GM18868 (cell line): ENCODE data around the gene PLA2G15.
A peak's percentile ranks its signal among the peaks of the same experiment; 100 is the strongest.
"Not testable (repeated sequence)": the region's sequence is repeated elsewhere in the genome, so short reads cannot be mapped to it uniquely, and the experiment has no call there.

ENCODE experiments used
- ATAC-seq: cut with Tn5 transposase; IDR thresholded peaks from one replicate; pipeline ENCODE4 v1.9.1; 2021; ENCODE audit warnings: mild to moderate bottlenecking, moderate library complexity; ENCODE audit not compliant: unreplicated experiment

PLA2G15 gene

GRCh38 chr16:68275611-68276191 is 30.5 kb downstream of the PLA2G15 start:
- ATAC-seq = peak; percentile 83

GRCh38 chr16:68276223-68276622 is 31.1 kb downstream of the PLA2G15 start:
- ATAC-seq = no peak

- ATAC-seq = no peak
Observed at GRCh38 chr16:68279726-68280558, 34.8 kb downstream of the PLA2G15 start.

GRCh38 chr16:68281368-68282063 is 36.3 kb downstream of the PLA2G15 start:
- no peak for ATAC-seq

GRCh38 chr16:68282064-68282452 is 36.9 kb downstream of the PLA2G15 start:
- no peak for ATAC-seq

GRCh38 chr16:68283346-68283745 is 38.2 kb downstream of the PLA2G15 start:
- ATAC-seq = no peak

GRCh38 chr16:68283801-68284598 is 38.8 kb downstream of the PLA2G15 start:
- ATAC-seq = no peak

GRCh38 chr16:68284847-68285246 is 39.7 kb downstream of the PLA2G15 start:
- ATAC-seq = peak; percentile 49

GRCh38 chr16:68285683-68286082 is 40.5 kb downstream of the PLA2G15 start:
- no peak for ATAC-seq

- no peak for ATAC-seq
Observed at GRCh38 chr16:68286153-68287074, 41.2 kb downstream of the PLA2G15 start.

GRCh38 chr16:68287276-68288251 is 42.4 kb downstream of the PLA2G15 start:
- no peak for ATAC-seq

GRCh38 chr16:68288252-68288650 is 43.1 kb downstream of the PLA2G15 start:
- no peak for ATAC-seq

GRCh38 chr16:68288796-68289195 is 43.6 kb downstream of the PLA2G15 start:
- not testable (repeated sequence) for ATAC-seq

- ATAC-seq = no peak
Observed at GRCh38 chr16:68289202-68289601, 44.0 kb downstream of the PLA2G15 start.

GRCh38 chr16:68289621-68290329 is 44.6 kb downstream of the PLA2G15 start:
- ATAC-seq = peak; percentile 89

GRCh38 chr16:68290450-68290849 is 45.3 kb downstream of the PLA2G15 start:
- ATAC-seq = no peak

GRCh38 chr16:68291227-68291626 is 46.1 kb downstream of the PLA2G15 start:
- ATAC-seq = no peak

- ATAC-seq = no peak
Observed at GRCh38 chr16:68292425-68292824, 47.3 kb downstream of the PLA2G15 start.
